Limb (tissue), 2 donors: ENCODE measurements around the gene SORCS3.

Experiments
- DNase-seq, 2 donors: peaks; one replicate each; pipeline ENCODE4 v3.0.0-alpha.2; 2016; ENCODE audit errors: extremely low spot score in 2 of 2

Gene SORCS3

DNA sequence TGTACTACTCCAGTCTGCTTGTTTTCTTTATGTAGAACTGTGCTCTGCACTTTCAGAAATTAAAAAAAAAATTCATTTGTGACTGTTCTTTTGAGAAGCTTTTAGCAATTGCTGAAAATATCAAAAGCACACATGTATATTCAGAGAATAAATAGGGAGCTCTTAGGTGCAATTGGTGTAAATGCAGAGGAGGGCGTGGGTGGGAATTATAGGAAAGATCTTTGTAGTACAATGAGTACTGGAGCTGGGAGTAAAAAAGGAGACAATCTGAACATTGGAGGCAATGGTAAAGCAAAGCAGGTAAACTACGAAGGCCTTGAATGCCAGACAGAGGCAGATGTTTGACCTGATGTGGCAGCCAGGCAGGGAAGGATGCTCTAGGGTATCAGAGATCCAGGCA, 267.5 kb downstream of the SORCS3 start:
- no peak for DNase-seq

DNA sequence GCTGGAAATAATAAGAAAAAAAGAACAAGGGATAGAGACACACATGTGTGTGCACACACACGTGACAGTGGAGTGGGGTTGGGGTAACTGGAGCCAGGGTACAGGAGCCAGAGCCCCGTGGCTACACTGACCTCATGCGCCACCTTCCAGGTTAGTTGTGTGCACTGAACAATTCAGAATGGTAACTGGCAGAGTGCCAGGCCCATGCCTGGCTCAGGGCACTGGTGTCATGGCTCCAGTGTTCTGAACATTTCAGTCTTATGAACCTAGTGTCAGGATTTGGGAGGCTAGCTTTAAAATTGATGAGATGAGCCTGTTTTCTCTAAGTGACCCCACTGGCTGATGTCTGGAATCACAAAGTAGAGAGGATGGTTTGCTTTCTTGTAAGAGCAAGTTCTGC, 269.6 kb downstream of the SORCS3 start:
- no peak for DNase-seq

DNA sequence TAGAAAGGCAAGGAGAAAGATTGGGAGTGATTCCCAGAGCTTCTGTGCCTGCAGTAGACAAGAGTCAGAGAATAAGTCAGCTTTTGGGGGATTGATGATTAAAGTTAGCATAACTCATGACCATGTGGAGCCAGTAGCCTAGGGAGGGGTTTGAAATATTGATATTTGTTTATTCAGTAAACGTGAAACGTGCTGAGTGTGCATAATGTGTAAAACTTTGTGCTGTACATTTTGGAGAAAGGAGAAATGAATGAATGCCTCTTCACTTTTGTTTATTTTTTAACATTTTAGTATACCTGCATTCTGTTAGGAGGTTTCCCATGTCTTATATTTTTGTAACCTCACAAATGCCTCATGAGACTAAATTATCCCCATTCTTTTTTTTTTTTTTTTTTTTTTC, 272.3 kb downstream of the SORCS3 start:
- DNase-seq, result no peak

DNA sequence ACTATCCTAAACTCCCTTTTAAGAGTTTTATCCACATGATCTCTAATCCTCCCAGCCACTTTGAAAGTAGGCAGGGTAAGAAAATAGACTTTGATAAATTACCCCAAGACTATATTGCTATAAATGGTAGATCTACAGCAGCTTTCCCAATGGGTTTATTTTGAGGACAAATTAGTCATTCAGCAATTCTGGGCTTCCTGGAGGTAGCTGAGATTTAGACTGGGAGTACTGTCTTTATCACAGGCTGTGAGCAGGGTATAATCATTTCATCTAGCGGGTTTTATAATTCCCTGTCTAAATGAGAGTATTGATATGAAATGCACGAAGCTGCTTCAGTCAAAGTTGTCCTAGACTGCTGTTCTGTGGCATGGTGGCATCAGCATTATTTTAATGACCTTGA, 279.4 kb downstream of the SORCS3 start:
- no peak for DNase-seq

DNA sequence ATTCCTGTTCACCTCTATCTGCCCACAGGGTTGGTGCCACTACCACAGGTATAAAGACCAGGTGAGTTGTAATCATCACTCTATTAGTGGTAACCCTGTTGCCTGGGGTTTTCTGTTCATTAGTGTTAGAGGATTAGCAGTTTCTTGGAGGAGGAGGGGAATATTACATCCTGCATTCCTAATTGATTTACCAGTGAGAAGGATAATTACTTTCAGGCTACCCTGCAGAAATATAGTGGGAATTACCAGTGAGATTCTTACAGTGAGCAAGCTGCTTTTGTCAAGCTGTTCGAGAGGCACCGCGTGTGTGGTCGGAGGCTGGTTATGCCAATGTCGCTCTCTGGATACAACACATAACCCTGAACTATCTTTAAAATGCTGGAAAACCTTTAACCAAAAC, 280.7 kb downstream of the SORCS3 start:
- DNase-seq, result no peak

DNA sequence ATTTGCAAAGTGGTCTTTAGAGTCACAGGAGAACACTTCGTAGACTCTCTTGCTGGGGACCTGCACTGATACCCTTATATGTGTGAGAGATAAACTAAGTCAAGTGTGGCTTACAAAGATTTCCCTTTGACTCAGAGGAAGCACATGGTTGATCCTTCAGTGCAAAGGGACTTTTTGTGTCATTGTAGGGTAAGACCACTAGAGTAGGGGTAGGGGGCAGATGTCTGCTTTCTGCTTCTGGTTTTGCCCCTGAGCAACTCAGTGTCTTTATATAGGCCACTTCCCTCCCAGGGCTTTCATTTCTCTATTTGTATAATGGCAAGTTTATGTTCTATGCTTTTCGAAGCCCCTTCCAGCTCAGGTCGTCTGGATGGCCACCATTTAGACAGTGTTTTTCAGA, 281.7 kb downstream of the SORCS3 start:
- no peak for DNase-seq

DNA sequence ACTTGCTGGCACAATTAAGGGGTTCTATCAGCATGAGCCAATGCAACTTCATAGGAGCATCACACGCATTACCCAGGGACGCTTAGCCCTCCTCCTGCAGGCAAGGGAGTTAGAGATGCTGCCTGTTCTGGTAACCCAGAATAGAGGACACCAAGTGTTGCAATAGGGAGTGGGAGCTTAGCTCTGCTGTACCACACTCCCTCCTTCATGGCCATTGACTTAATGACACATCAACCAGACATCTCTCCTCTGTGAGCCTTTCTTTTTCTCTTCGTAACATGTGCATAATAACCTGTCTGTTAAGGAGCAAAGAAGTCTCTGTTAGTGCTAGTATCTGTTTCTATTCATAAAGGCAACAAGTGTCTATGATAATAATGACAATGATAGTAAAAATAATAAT, 282.4 kb downstream of the SORCS3 start:
- DNase-seq, result no peak

DNA sequence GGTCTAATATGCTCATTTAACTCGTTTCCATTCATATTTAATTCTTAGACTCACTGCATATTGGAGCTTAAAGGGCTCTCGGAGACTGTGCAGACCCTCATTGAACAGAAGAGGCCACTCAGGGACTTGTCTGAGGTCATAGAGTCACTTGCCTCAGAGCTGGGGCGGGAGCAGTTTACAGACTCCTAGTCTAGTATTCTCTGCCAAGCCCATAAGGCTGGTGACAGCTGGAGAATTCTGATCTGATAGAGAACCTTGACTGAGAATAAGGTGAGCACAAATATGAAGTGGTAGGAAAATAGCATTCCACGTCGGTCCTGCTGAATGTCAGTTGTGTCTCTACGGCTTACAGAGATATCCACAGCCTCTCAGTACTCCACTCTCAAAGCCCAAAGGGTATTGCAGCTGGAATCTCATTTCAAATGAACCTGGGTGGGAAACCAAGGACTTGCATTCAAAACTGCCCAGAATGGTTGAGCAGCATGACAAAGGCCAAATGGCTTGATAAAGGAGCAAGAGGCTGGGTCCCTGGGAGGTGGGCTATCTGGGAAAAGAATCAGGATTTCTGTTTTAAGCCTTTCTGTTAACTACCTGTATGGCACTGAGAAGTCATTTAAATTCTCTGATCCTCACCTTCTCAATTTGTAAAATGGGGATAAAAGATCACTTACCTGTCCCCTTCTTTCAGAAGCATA, 283.2 kb downstream of the SORCS3 start:
- no peak for DNase-seq

DNA sequence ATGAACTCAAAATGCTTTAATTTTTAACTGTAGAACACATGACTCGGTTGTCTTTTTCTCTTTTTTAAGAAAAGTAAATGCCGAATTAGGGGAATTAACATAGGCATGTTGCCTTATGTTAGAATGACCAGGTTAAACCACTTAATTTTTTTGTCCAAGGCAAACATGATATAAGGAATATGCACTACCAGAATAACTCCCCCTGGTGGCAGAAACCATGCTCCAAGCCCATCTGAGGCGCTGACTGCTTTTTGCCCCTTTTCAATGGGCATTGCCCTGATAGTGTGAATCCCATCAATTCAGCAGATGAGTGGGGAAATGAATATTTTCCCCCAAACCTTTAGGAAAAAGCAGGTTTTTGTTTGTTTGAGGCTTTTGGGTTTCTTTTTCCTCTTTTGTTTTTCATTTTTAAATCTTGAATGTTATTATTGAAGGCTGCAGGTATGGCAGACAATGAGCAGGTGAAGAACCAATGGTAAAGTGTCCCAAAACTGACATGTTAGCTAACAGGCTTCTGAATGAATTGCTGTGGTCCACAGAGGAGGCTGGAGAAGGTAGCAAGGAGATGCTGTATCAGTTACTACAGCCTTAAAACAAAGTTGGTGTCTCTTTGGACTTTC, 284.3 kb downstream of the SORCS3 start:
- peak in 1 of 2 donors; percentile 34 for DNase-seq

DNA sequence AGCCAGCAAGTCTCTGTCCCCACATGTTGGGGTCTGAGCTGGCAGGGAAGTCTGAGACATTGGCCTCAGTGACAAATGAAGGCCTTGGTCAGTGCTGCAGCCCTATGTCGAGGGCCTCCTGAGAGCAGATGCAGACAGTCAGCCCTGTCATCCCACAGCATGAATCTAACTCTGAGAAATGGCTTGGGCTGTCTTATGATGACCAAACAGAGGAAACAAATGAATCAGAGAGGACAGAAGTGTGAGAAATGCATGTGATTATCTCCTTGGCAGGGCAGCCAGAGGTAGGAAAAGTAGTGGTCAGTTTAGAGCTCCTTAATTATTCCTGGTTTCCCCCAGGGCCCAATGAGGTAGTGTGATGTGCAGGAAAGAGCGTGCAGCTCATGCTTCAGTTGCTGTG, 287.6 kb downstream of the SORCS3 start:
- DNase-seq, result no peak

DNA sequence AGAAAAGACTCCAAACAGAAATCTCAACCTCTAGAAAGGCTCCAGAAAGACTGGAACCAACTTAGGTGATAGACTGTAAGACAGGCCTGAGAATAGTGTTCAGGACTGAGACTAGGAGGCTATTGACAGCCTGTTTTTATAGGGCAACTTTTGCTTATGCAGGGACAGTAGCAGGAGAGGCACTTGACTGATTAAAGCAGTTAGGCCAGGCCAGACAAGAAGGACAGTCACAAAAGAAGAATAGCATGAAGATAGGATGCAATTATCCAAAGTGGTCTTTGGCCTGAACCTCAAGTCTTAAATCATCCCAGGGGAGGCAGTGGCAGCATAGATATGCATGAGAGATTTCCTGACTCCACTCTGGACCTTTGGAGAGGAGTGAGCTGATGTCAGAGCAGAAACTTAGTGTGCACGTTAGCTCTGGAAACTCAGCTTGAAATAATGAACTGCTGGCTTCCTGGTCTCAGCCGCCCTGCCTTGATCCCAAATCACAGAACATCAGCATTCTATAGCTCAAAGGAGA, 290.6 kb downstream of the SORCS3 start:
- no peak for DNase-seq

DNA sequence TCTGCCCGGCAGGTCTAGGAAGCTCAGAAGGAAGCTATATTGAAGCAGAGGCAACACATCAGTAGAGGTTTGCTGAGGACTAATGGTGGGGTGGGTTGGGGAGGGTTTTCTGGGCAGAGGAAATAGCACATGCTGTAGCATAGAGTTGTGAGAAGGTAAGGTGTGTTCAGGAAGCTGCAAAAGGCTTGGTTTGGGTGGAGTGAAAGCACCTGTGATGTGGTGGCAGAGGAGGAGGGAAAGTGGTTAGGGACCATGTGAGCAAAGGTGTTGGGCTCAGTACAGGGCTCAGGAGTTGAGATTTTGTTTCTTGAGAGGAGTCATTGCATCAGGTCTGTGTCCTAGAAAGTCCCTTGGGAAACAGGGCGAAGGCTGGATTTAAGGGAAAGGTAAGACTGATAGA, 294.6 kb downstream of the SORCS3 start:
- no peak for DNase-seq

DNA sequence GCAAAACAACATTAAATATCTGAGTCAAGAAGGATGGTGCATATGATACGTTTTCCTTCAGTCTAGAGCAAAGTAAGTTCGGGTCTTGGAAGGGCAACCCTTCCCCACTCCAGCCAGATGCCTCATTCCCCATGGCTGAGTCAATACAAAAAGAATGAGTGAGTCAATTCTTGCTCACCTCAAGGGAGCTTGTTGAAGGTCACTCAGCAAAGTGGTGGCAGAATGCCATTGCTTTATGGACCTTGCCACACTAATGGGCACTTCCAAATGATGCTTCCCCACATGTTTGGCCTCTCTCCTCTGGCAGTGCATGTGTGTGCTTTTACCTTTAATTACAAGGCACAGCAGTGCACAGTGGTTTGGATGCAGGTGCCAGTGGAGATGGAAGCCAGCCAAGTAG, 296.5 kb downstream of the SORCS3 start:
- DNase-seq, result no peak

DNA sequence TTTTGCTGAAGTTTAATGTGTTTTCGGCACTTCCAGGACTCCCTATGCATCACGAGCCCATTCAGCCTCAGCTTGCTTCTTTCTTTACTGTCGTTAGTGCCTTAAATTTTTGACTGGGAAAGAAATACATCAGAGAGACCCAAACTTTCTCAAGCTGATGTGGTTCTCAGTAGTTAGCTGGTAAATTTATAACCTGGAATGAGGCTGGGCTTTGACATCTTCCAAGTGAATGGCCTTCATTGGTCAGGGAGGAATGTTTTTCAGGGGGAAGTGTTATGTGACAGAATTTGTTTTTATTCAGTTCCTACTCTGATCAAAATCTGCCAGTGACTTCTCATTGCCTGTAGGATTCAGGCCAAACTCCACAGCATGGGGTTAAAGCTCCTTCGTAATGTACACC, 296.9 kb downstream of the SORCS3 start:
- no peak for DNase-seq

DNA sequence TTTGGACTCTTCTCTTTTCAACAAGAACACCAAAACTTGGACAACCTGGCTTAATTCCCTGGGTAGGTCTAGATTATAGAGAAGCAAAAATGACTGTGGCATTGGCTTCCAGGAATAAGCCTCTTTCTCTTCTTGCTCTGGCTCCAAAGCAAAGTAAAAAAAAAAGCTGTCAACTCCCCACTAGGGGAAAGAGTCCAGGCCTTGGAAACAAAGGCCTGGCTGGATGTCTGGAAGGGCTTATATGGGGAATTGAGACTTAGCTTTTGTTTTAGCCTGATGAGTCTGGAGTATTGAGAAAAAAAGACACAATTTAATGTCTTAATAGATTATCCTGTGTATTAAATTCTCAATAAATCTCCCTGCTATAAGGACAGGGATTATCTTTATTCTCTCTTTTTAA, 300.6 kb downstream of the SORCS3 start:
- no peak for DNase-seq

DNA sequence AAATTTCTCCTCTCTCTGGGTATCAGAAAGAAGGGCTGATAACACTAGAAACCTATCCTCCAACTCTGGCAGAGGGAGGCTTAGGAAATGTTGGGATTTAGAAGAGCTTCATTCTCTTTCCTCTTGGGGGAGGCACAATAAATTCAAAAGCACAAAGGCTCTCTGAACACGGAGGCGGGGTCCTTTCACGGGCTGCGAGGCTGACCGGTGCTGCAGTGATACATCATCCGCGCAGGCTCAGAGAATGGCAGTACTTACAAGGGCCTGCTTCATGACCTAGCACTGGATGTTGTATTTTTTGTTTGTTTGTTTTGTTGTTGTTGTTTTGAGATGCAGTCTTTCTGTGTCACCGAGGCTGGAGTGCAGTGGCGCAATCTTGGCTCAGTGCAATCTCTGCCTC, 306.2 kb downstream of the SORCS3 start:
- DNase-seq, result no peak

DNA sequence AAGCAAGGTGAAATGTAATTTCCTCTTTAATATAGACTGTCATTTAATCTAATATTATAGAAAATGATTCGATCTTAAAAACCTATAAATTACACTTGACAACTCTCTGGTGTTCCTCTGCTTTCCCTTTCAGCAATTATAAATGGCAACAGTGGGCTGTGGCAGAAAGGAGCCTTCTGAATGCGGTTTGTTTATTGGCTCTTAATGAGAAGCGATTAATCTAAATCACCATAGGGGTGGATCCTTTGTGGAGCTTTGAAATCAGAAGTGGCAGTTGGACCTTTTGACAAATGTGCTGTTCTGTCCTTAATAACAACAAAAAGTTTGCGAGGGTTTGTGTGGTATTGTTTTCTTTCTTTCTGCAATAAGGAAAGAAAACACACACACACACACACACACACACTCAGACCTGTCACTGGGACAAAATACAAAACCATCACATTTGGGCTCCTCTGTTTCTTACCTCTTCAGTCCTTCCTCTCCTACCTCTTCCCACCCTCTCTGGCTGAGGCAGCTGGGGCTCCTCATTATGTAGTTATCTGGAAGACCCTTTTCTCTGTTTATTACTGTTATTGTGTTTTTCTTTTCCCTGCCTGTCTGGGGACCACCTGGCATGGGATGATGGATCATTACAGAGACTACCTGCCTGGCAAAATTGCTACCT, 316.2 kb downstream of the SORCS3 start:
- DNase-seq, result no peak

DNA sequence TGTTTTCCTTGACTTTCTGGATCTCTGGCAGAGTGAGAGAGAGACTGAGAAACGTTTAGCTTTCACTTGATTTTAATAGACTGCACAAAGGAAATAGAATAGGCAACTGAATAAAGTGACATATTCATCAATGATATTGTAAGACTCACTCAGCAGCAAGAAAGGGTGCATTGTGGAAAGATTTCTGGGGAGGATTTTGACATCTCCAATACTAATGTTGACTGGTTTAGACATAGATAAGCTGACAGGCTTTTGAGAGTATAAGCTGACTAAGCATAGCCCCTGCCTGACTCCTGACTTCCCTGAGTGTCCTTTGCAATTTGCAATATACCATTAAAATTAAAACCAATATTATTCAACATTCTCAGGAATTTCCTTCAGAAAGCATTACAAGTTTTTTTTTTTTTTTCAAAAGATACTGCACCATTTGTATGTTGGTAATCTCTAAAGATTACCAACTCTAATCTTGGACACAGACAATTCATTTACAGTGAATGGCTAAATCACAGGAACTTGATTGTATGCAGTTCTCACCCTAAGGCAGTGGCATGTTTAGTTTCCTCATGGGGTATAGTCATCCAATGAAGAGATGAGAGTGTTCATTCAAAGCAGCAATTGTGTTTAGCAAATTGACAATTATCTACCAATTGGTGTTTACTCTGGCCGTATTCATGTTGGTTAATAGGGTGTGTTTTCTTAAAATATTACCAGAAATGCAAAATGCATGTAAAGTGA, 325.6 kb downstream of the SORCS3 start:
- DNase-seq, result no peak

DNA sequence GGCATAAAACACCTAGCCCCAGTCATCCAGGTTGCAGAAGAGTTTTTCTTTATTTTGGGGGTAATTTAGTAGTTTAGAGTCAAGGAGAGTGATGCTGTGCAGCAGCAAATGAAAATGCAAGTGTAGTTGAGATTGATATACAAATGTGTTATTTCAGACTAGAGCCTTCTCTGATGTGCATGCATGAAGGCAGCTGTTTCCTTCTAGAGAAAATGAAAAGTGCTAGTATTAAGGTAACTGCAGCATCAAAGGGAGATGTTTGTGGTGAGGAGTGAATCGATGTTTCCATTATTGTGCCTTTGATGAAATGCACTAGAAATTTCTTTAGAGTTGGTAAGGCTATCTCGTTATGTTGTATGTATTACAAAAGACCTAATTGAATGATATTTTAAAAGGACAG, 339.3 kb downstream of the SORCS3 start:
- DNase-seq, result no peak

DNA sequence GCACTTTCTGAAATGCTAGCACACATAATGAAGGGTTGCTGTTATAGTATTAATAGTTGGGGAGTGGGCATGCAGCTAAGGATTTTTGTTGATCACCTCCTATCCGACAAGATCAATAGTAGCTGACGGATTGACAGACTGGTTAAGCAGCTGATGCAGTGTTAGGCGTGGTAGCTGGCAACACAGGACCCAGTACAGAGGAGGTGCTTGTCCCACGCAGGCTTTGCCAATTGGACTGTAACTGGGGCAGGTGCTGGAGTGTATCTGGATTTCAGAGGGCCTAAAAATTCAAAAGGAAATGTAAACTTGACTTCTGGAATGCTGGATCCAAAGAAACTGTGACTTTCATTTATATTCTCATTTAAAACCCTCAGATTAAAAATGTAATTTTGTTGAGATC, 340.9 kb downstream of the SORCS3 start:
- DNase-seq, result no peak

DNA sequence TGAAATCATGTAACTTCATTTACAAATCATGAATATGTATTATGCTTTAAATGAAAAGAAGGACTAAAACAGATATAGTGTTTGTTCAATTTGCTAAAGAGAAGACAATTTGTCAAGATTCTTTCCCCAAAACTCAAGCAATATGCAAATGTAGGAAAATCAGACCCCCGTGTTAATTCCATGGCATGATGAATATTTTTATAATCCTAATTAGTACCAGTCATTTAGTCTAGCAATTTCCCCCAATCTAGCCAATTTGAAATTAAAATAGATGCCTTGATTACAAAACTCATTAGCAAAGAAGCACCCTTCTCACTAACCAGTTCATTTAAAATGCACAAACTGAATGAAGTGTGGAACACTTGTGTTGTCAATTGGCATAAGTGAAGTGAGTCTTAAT, 347.6 kb downstream of the SORCS3 start:
- DNase-seq, result no peak

DNA sequence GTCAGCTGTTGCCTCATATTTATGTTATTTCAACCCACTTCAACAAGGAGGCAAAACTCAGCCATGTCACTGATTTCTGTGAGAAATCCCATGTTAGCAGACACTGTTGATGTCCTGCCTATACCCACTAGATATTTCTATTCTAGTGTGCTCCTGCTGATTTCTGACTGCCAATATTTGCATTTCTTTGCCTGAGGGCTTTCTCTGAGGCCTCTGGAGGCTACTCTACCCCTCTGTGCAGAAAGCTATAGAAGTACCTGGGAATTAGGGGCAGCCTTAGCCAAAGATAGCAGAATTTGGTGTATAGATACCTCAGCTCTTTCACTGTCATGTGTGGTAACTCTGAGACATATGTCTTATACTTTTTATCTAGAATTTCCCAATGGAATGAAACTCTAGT, 348.8 kb downstream of the SORCS3 start:
- no peak for DNase-seq
